Measurements from ENCODE around the gene SAA1.

SAA1 gene

DNA sequence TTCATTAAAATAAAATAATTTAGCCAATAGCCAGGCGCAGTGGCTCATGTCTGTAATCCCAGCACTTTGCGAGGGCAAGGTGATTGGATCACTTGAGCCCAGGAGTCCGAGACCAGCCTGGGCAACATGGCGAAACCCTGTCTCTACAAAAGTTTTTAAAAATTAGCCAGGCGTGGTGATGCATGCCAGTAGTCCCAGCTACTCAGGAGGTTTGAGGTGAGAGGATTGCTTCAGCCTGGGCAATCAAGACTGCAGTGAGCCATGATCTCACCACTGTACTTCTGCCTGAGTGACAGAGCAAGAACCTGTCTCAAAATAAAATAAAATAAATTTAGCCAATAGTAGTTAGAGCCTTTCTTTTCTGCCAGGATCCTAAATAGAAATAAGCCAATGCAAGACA is 43.6 kb downstream of the SAA1 start:
- Histone ChIP-seq H3K27ac (ENCODE audit: low read depth, low read length, poor library complexity, severe bottlenecking) (no peak overlapping the region), H2AFZ (ENCODE audit: low read length) (no peak overlapping the region), H3K79me2 (ENCODE audit: insufficient read depth, low read length) (no peaks in the 10 kb centered on the region), H3K4me3 (ENCODE audit: low read depth, low read length, poor library complexity, severe bottlenecking) (no peak overlapping the region), H3K9me3 (ENCODE audit: low read length) (no peaks in the 10 kb centered on the region), H3K27me3 (ENCODE audit: insufficient read depth, low read length) (no peaks in the 10 kb centered on the region), H3K9ac (ENCODE audit: low read length) (no peak overlapping the region), H3K4me1 (ENCODE audit: insufficient read depth, low read length, severe bottlenecking) (no peaks in the 10 kb centered on the region), H3K36me3 (ENCODE audit: insufficient read depth, low read length) (peaks cover 64% of the 10 kb centered on the region), H4K20me1 (ENCODE audit: insufficient read depth, low read length) (no peaks in the 10 kb centered on the region), H3F3A (ENCODE audit: insufficient read depth, low read length) (no peaks in the 10 kb centered on the region), H3K4me2 (ENCODE audit: low read length) (no peak overlapping the region), H3K9me2 (ENCODE audit: low read depth, low read length) (no peaks in the 10 kb centered on the region)
- TF ChIP-seq EZH2 (IDR thresholded peaks at IDR 0.05; ENCODE audit: borderline replicate concordance, low read length) = no peak

DNA sequence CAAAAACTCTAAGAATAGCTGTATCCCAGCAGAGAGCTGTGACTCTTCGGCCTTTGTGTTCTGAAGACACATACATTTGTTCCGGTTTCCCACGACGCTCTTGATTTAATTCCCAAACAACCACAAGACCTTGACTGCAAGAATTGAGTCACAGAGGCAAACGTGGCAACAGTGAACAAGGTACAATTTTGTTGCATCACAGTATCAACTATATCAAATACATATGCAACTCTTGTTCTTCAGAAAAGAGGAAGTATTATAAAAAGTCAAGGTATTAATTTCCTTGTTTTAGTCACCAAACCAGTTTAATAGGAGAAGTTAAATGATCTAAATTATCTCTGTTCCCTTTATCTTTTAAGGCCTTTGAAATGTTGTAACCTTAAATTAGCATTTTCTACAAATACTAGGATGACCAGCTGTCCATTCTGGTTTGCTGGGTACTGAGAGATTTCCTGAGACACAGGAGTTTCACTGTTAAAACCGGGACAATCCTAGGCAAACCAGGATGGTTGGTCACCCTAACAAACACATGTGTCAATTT is 44.8 kb downstream of the SAA1 start:
- H3K4me2 ChIP-seq (ENCODE audit: low read length) = no peak overlapping the region

DNA sequence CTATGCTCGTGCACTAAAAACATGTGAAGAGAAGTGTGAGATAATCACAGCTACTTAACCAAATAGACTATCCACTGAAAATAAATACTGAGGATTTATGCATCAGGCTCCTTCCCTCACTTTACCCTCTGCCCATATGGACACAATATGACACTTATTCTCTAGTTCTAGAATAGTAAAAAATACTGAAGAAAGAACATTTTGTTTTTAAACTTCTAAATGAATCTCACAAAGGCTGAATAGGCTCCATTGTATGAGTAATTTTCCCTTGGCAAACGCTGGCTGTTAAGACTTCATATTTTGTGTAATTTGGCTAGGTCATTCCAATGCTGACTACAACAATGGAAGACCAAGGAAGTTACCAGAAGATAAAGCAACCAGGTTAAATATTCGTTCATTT is 45.9 kb downstream of the SAA1 start:
- H3K4me1 ChIP-seq (ENCODE audit: insufficient read depth, low read length, severe bottlenecking) = no peaks in the 10 kb centered on the region
- peaks cover 5% of the 10 kb centered on the region; the same call in 1 of the 2 replicates for H3K79me2 ChIP-seq (ENCODE audit: insufficient read depth, low read length)
- no peak overlapping the region for H3K27ac ChIP-seq (ENCODE audit: low read depth, low read length, poor library complexity, severe bottlenecking)
- no peaks in the 10 kb centered on the region for H4K20me1 ChIP-seq (ENCODE audit: insufficient read depth, low read length)
- H3K36me3 ChIP-seq (ENCODE audit: insufficient read depth, low read length) = peaks cover 51% of the 10 kb centered on the region
- TF ChIP-seq, protein P1, sequence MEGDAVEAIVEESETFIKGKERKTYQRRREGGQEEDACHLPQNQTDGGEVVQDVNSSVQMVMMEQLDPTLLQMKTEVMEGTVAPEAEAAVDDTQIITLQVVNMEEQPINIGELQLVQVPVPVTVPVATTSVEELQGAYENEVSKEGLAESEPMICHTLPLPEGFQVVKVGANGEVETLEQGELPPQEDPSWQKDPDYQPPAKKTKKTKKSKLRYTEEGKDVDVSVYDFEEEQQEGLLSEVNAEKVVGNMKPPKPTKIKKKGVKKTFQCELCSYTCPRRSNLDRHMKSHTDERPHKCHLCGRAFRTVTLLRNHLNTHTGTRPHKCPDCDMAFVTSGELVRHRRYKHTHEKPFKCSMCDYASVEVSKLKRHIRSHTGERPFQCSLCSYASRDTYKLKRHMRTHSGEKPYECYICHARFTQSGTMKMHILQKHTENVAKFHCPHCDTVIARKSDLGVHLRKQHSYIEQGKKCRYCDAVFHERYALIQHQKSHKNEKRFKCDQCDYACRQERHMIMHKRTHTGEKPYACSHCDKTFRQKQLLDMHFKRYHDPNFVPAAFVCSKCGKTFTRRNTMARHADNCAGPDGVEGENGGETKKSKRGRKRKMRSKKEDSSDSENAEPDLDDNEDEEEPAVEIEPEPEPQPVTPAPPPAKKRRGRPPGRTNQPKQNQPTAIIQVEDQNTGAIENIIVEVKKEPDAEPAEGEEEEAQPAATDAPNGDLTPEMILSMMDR (IDR thresholded peaks at IDR 0.05; ENCODE audit: low read length) = no peak
- TF ChIP-seq EZH2 (IDR thresholded peaks at IDR 0.05; ENCODE audit: borderline replicate concordance, low read length) = no peak
- H3K9me2 ChIP-seq (ENCODE audit: low read depth, low read length) = no peaks in the 10 kb centered on the region
- no peaks in the 10 kb centered on the region for H3K9me3 ChIP-seq (ENCODE audit: low read length)
- no peaks in the 10 kb centered on the region for H3K27me3 ChIP-seq (ENCODE audit: insufficient read depth, low read length)
- H3K9ac ChIP-seq (ENCODE audit: low read length) = no peak overlapping the region
- no peak overlapping the region for H2AFZ ChIP-seq (ENCODE audit: low read length)
- no peak overlapping the region for H3K4me3 ChIP-seq (ENCODE audit: low read depth, low read length, poor library complexity, severe bottlenecking)
- no peak overlapping the region for H3K4me2 ChIP-seq (ENCODE audit: low read length)
- H3F3A ChIP-seq (ENCODE audit: insufficient read depth, low read length) = no peaks in the 10 kb centered on the region

More for the DNA sequence above, 44.8 kb downstream of the SAA1 start:
- H3K9me2 ChIP-seq (ENCODE audit: low read depth, low read length) = no peaks in the 10 kb centered on the region
- H3F3A ChIP-seq (ENCODE audit: insufficient read depth, low read length) = no peaks in the 10 kb centered on the region
- H3K79me2 ChIP-seq (ENCODE audit: insufficient read depth, low read length) = no peaks in the 10 kb centered on the region
- H2AFZ ChIP-seq (ENCODE audit: low read length) = no peak overlapping the region
- no peak overlapping the region for H3K9ac ChIP-seq (ENCODE audit: low read length)
- peaks cover 55% of the 10 kb centered on the region for H3K36me3 ChIP-seq (ENCODE audit: insufficient read depth, low read length)
- H3K9me3 ChIP-seq (ENCODE audit: low read length) = no peaks in the 10 kb centered on the region
- H3K4me3 ChIP-seq (ENCODE audit: low read depth, low read length, poor library complexity, severe bottlenecking) = no peak overlapping the region
- no peaks in the 10 kb centered on the region for H4K20me1 ChIP-seq (ENCODE audit: insufficient read depth, low read length)
- TF ChIP-seq, protein P1 (IDR thresholded peaks at IDR 0.05; ENCODE audit: low read length) = no peak
- TF ChIP-seq EZH2 (IDR thresholded peaks at IDR 0.05; ENCODE audit: borderline replicate concordance, low read length) = no peak
- no peak overlapping the region for H3K27ac ChIP-seq (ENCODE audit: low read depth, low read length, poor library complexity, severe bottlenecking)
- no peaks in the 10 kb centered on the region for H3K27me3 ChIP-seq (ENCODE audit: insufficient read depth, low read length)
- H3K4me1 ChIP-seq (ENCODE audit: insufficient read depth, low read length, severe bottlenecking) = no peaks in the 10 kb centered on the region

Measured in OCI-LY1 (cell line).